ENCODE measurements around the gene TMEM63B.

The TMEM63B gene

GRCh38 chr6:44123544-44123943 lies 3.8 kb upstream of the TMEM63B start (continued):
- TF ChIP-seq, protein P1, sequence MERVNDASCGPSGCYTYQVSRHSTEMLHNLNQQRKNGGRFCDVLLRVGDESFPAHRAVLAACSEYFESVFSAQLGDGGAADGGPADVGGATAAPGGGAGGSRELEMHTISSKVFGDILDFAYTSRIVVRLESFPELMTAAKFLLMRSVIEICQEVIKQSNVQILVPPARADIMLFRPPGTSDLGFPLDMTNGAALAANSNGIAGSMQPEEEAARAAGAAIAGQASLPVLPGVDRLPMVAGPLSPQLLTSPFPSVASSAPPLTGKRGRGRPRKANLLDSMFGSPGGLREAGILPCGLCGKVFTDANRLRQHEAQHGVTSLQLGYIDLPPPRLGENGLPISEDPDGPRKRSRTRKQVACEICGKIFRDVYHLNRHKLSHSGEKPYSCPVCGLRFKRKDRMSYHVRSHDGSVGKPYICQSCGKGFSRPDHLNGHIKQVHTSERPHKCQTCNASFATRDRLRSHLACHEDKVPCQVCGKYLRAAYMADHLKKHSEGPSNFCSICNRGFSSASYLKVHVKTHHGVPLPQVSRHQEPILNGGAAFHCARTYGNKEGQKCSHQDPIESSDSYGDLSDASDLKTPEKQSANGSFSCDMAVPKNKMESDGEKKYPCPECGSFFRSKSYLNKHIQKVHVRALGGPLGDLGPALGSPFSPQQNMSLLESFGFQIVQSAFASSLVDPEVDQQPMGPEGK (CRISPR knock-in tag; IDR thresholded peaks at IDR 0.05; ENCODE audit: borderline replicate concordance) = no peak
- TF ChIP-seq SNAI2 (CRISPR knock-in tag; IDR thresholded peaks at IDR 0.05) = no peak

DNA sequence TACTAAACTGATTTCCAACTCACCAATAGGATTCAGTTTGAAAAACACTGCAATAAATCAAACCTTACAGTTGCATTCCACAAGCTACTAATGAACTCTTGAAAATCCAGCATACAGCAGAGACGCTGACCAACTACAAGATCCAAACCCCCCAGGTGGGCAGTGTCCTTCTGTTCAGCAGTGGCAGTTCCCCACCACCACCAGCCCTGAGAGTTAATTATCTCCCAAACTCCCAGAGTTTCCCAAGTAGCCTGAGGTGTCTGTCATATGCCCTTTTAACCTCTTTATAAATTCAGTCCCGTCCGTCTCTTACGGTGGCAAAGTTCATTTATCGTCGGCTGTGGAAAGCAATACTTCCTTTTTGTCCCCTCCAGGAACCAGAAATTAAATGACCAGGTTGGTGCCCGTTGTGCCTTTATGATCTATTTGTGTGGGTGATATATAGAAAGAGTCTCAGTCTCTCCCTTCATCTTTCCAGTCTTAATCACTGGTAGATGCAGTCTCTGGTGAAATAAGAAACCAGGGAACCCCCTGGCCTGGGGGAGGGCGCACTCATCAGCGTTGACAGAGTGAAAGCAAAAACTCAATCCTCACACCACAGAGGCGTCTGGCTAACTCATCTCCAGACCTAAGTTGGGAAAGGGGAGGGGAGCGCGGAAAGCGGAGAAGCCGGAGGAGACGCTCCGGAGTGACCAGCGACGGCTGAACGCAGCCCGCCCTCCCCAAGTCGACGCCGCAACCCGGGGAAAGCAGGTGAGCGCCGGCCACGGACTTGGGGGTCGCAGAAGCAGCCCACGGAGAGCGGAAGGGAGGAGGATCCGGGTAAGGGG lies 819 bp upstream of the TMEM63B start:
- TF ChIP-seq, protein P1 (CRISPR knock-in tag; IDR thresholded peaks at IDR 0.05; ENCODE audit: borderline replicate concordance) = no peak
- no peak for TF ChIP-seq SNAI2 (CRISPR knock-in tag; IDR thresholded peaks at IDR 0.05)
- no peak for TF ChIP-seq TOX (CRISPR knock-in tag; IDR thresholded peaks at IDR 0.05; ENCODE audit: borderline replicate concordance)
- TF ChIP-seq PPARA (CRISPR knock-in tag; IDR thresholded peaks at IDR 0.05; ENCODE audit: borderline replicate concordance) = no peak
- ATAC-seq = peak; percentile 70

DNA sequence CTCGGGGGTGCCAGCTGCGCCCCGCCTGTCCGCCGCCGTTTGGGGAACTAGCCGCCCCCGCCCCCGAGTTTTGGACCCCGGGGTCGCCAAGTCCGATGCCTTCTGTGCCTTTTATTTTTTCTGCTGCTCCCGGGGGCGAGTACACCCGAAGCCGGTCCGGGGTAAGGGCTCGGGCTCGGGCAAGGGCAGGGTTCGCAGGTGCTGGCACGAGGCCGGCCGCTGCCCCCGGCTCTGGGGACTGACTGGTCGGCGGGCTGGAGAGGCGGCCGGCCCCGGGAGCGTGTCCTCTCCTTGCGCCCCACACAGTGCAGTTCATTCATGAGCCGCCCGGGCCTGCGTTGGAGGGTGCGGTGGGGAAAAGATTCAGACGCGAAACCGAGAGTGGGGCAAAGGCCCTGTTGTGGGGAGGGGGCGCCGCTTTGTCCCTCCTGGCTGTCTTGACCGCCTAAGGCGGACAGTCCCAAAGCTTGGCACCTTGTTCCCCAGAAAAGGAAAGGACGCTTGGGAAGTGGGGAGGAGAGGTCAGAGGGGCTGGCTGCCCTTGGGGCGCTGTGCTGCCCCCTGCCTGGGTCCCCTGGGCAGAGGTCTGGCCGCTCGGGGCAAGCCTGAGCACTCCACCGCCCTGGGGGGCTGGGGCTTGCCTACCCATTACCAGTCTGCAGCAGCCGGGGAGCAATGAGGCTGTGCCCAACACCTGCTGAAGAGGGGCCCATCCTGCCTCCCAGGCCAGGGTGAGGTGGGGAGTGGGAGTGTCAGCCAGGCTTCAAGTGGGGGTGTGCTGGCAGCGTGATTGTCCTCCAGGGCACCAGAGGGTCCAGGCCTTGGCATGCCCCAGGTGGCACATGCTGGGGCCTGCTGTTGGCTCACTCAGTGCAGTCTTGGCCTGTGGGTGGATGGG lies 915 bp downstream of the TMEM63B start:
- TF ChIP-seq TCF4 (CRISPR knock-in tag; IDR thresholded peaks at IDR 0.05; ENCODE audit: borderline replicate concordance) = no peak
- no peak for TF ChIP-seq SNAI2 (CRISPR knock-in tag; IDR thresholded peaks at IDR 0.05)
- no peak for TF ChIP-seq ZFP3 (CRISPR knock-in tag; IDR thresholded peaks at IDR 0.05)
- TF ChIP-seq ZFP30 (CRISPR knock-in tag; IDR thresholded peaks at IDR 0.05) = no peak
- TF ChIP-seq ZNF8 (CRISPR knock-in tag; IDR thresholded peaks at IDR 0.05) = no peak
- no peak for TF ChIP-seq TOX (CRISPR knock-in tag; IDR thresholded peaks at IDR 0.05; ENCODE audit: borderline replicate concordance)
- TF ChIP-seq RARB (CRISPR knock-in tag; IDR thresholded peaks at IDR 0.05) = no peak
- TF ChIP-seq, protein P2, sequence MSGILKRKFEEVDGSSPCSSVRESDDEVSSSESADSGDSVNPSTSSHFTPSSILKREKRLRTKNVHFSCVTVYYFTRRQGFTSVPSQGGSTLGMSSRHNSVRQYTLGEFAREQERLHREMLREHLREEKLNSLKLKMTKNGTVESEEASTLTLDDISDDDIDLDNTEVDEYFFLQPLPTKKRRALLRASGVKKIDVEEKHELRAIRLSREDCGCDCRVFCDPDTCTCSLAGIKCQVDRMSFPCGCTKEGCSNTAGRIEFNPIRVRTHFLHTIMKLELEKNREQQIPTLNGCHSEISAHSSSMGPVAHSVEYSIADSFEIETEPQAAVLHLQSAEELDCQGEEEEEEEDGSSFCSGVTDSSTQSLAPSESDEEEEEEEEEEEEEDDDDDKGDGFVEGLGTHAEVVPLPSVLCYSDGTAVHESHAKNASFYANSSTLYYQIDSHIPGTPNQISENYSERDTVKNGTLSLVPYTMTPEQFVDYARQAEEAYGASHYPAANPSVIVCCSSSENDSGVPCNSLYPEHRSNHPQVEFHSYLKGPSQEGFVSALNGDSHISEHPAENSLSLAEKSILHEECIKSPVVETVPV (CRISPR knock-in tag; IDR thresholded peaks at IDR 0.05) = no peak
- TF ChIP-seq ESRRG (CRISPR knock-in tag; IDR thresholded peaks at IDR 0.05) = no peak
- ATAC-seq = peak; percentile 82

DNA sequence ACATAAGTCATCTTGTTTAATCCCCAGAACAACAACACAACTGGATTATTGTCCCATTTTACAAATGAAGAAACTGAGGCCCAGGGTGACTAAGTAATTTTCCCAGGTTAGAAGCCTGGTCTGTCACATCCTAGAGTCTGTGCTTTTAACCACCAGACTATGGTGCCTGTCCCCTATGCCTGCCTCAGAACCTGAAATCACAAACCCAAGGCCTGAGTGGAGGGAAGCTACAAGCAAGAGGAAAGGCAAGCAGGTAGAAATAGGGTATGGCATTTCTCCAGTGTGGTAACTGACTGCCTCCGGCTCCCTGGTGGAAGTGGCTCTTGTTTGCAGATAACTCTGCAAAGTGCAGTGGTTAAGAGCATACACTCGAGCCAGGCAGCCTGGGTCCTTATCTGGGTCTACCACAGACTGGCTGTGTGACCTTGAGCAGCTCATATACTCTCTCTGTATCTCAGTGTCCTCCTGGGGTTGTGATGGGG lies 2.5 kb downstream of the TMEM63B start:
- TF ChIP-seq, protein P2 (CRISPR knock-in tag; IDR thresholded peaks at IDR 0.05) = no peak
- no peak for TF ChIP-seq ZFP30 (CRISPR knock-in tag; IDR thresholded peaks at IDR 0.05)
- TF ChIP-seq TCF4 (CRISPR knock-in tag; IDR thresholded peaks at IDR 0.05; ENCODE audit: borderline replicate concordance) = no peak
- TF ChIP-seq, protein P1 (CRISPR knock-in tag; IDR thresholded peaks at IDR 0.05; ENCODE audit: borderline replicate concordance) = no peak
- TF ChIP-seq, protein P3, sequence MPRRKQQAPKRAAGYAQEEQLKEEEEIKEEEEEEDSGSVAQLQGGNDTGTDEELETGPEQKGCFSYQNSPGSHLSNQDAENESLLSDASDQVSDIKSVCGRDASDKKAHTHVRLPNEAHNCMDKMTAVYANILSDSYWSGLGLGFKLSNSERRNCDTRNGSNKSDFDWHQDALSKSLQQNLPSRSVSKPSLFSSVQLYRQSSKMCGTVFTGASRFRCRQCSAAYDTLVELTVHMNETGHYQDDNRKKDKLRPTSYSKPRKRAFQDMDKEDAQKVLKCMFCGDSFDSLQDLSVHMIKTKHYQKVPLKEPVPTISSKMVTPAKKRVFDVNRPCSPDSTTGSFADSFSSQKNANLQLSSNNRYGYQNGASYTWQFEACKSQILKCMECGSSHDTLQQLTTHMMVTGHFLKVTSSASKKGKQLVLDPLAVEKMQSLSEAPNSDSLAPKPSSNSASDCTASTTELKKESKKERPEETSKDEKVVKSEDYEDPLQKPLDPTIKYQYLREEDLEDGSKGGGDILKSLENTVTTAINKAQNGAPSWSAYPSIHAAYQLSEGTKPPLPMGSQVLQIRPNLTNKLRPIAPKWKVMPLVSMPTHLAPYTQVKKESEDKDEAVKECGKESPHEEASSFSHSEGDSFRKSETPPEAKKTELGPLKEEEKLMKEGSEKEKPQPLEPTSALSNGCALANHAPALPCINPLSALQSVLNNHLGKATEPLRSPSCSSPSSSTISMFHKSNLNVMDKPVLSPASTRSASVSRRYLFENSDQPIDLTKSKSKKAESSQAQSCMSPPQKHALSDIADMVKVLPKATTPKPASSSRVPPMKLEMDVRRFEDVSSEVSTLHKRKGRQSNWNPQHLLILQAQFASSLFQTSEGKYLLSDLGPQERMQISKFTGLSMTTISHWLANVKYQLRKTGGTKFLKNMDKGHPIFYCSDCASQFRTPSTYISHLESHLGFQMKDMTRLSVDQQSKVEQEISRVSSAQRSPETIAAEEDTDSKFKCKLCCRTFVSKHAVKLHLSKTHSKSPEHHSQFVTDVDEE (CRISPR knock-in tag; IDR thresholded peaks at IDR 0.05) = no peak
- no peak for TF ChIP-seq ZNF70 (CRISPR knock-in tag; IDR thresholded peaks at IDR 0.05)
- no peak for TF ChIP-seq BACH2 (CRISPR knock-in tag; IDR thresholded peaks at IDR 0.05; ENCODE audit: borderline replicate concordance)
- no peak for TF ChIP-seq TOX (CRISPR knock-in tag; IDR thresholded peaks at IDR 0.05; ENCODE audit: borderline replicate concordance)
- no peak for TF ChIP-seq RARB (CRISPR knock-in tag; IDR thresholded peaks at IDR 0.05)
- no peak for TF ChIP-seq ZNF565 (CRISPR knock-in tag; conservative IDR thresholded peaks at IDR 0.05; ENCODE audit: low read depth)
- TF ChIP-seq PPARA (CRISPR knock-in tag; IDR thresholded peaks at IDR 0.05; ENCODE audit: borderline replicate concordance) = no peak
- no peak for ATAC-seq

Measured in SK-N-SH treated with all-trans-retinoic acid at 6 μM for 48 hours (cell line).